ENCODE results near the gene KCTD13. TPM values are rescaled to one million over a fixed set of nuclear protein-coding genes. Genes with fewer than 3 reads are reported as not detected.

KCTD13 gene
- total and polyA plus RNA-seq, 8 donors = 14.8 to 24.2 (median 20.9) TPM

DNA sequence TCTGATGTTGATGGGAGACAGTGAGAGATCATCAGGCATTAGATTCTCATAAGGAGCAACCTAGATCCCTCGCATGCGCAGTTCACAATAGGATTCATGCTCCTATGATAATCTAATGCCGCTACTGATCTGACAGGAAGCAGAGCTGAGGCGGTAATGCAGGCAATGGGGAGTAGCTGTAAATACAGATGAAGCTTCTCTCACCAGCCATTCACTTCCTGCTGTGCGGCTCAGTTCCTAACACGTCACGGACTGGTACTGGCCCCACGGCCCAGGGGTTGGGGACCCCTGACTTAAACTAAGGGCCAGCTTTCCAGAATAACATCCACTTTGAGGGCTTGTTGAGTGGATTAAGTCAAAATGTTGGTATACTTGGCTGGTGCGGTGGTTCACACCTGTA is 33.3 kb upstream of the KCTD13 start:
- Histone ChIP-seq H3K27ac (no peak overlapping the region), H3K4me1 (peaks cover 9 to 19% of the 10 kb centered on the region in 2 donors), H3K27me3 (no peaks in the 10 kb centered on the region), H3K4me3 (no peak overlapping the region), H3K36me3 (peaks cover 0 to under 1% of the 10 kb centered on the region in 2 donors), H3K9me3 (no peaks in the 10 kb centered on the region)
- intact Hi-C loops (cut with DNase I) = no loop called here
- DNase-seq = no peak
- TF ChIP-seq, protein P1, sequence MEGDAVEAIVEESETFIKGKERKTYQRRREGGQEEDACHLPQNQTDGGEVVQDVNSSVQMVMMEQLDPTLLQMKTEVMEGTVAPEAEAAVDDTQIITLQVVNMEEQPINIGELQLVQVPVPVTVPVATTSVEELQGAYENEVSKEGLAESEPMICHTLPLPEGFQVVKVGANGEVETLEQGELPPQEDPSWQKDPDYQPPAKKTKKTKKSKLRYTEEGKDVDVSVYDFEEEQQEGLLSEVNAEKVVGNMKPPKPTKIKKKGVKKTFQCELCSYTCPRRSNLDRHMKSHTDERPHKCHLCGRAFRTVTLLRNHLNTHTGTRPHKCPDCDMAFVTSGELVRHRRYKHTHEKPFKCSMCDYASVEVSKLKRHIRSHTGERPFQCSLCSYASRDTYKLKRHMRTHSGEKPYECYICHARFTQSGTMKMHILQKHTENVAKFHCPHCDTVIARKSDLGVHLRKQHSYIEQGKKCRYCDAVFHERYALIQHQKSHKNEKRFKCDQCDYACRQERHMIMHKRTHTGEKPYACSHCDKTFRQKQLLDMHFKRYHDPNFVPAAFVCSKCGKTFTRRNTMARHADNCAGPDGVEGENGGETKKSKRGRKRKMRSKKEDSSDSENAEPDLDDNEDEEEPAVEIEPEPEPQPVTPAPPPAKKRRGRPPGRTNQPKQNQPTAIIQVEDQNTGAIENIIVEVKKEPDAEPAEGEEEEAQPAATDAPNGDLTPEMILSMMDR (IDR thresholded peaks at IDR 0.05) = no peak
- no peak for ATAC-seq

DNA sequence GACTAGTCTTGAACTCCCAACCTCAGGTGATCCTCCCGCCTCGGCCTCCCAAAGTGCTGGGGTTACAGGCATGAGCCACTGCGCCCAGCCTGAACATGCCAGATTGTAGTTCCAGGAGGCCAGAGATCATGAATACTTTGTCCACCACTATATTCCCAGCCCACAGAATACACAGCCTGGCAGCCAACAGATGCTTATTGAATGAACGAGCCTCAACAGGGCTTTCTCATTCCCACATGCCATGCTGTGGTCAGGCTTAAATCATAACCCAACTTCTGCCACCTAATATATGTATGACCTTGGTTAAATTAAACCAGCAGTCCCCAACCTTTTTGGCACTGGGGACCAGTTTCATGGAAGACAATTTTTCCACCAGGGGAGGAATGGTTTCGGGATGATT is 32.7 kb upstream of the KCTD13 start:
- Histone ChIP-seq H3K36me3 (no peaks in the 10 kb centered on the region), H3K4me3 (no peak overlapping the region), H3K27me3 (no peaks in the 10 kb centered on the region), H3K4me1 (peaks cover 9 to 17% of the 10 kb centered on the region in 2 donors), H3K27ac (no peak overlapping the region), H3K9me3 (no peaks in the 10 kb centered on the region)
- ATAC-seq = no peak
- intact Hi-C loops (cut with DNase I) = no loop called here
- no peak for DNase-seq
- TF ChIP-seq, protein P1 (IDR thresholded peaks at IDR 0.05) = no peak

DNA sequence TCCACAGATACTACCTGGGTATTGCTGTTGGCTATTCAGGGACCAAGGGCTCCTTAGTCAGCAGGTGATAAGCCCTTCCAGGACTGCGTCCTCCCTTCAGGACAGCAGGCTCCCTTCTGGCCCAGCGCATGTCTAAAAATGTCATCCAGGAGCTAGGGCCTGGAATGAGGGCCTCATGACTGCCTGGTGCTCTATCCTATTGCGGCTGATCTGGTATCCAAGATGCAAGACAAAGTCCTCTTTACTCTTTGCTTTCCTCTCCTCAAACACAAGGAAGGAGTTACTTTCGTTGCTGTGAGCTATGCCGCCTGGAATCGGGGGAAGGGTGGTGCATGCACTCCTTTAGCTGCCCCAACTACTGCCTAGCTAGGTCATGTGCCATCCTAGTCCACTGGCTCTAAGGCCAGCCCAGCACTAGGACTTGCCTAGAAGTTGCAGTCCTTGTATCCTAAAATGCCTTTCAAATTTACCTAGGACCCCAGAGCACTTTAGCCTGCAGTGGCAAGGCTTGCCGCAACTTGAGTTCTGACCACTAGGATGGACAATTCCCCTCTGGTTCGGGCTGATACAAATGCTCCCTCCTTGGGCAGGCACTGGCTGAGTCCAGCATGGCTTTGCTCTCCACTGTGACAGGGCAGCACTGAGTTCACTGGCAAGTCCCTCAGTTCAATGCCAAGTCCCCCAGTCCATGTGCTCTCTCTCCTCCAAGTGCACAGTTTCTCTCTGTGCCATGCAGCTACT is 25.8 kb upstream of the KCTD13 start:
- TF ChIP-seq, protein P1 (IDR thresholded peaks at IDR 0.05) = no peak
- intact Hi-C loops (cut with DNase I) = no loop called here
- H3K27ac ChIP-seq = no peak overlapping the region

DNA sequence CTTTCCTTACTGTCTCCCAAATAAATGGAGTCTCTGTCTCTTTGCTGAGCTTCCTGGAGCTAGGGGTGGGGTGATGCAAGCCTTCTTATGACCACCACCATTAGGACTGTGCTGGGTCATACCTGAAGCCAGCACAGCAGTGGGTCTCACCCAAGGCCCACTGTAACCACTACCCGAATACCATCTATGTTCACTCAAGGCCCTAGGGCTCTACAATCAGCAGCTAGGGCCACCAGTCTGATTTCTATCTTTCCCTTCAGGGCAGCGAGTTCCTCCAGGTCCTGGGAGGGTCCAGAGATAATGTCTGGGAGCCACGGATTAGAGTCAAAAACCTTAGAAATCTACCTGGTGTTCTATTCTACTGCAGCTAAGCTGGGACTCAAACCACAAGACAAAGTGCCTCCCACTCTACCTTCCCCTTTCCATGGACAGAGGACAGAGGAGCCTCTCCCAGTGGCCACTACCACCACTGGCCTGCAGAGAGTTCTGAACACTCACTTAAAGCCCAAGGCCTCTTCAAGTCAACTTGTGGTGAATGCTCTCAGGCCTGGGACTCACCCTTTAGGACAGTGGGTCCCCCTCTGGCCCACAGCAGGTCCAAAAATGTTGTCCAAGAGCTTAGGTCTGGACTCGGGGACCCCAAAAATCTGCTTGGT is 24.9 kb upstream of the KCTD13 start:
- H3K4me3 ChIP-seq = no peak overlapping the region
- DNase-seq = no peak
- no peak overlapping the region for H3K27ac ChIP-seq
- H3K9me3 ChIP-seq = no peaks in the 10 kb centered on the region
- TF ChIP-seq, protein P1 (IDR thresholded peaks at IDR 0.05) = no peak
- no peaks in the 10 kb centered on the region for H3K4me1 ChIP-seq
- ATAC-seq = no peak
- intact Hi-C loops (cut with DNase I) = no loop called here
- H3K27me3 ChIP-seq = no peaks in the 10 kb centered on the region
- H3K36me3 ChIP-seq = no peaks in the 10 kb centered on the region

More for the DNA sequence above, 25.8 kb upstream of the KCTD13 start:
- no peaks in the 10 kb centered on the region for H3K4me1 ChIP-seq
- ATAC-seq (no peak), DNase-seq (no peak)
- H3K36me3 ChIP-seq = no peaks in the 10 kb centered on the region
- H3K9me3 ChIP-seq = no peaks in the 10 kb centered on the region
- no peaks in the 10 kb centered on the region for H3K27me3 ChIP-seq
- H3K4me3 ChIP-seq = no peak overlapping the region

DNA sequence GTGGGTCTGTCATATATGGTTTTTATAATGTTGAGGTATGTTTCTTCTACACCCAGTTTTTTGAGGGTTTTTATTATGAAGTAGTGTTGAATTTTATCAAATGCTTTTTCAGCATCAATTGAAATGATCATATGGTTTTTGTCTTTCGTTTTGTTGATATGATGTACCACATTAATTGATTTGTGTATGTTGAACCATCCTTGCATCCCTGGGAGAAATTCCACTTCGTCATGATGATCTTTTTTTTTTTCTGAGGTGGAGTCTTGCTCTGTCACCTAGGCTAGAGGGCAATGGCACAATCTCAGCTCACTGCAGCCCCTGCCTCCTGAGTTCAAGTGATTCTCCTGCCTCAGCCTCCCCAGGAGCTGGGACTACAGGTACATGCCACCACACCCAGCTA is 21.9 kb upstream of the KCTD13 start:
- DNase-seq = no peak
- Histone ChIP-seq H3K27me3 (no peaks in the 10 kb centered on the region), H3K4me3 (no peak overlapping the region), H3K36me3 (no peaks in the 10 kb centered on the region), H3K9me3 (no peaks in the 10 kb centered on the region), H3K4me1 (no peaks in the 10 kb centered on the region), H3K27ac (no peak overlapping the region)
- intact Hi-C loops (cut with DNase I) = no loop called here
- no peak for ATAC-seq
- TF ChIP-seq, protein P1 (IDR thresholded peaks at IDR 0.05) = no peak

Measured in left lung (tissue), 10 donors.